OCI-LY3 (cell line): ENCODE data around the gene TEAD3.
A peak's percentile ranks its signal among the peaks of the same experiment; 100 is the strongest.

Experiments used
- H2AFZ ChIP-seq: fragments of 200-600, 300-600 bp; shearing (Covaris generic); 2 replicates; pipeline ENCODE4 v1.6.0; 2014; ENCODE audit warnings: antibody characterized with exemption, low read depth, low read length
- H3K27ac ChIP-seq: fragments of 200-600, 300-600 bp; sonication (generic); 2 replicates; pipeline ENCODE4 v1.5.1; 2014; ENCODE audit warnings: mild to moderate bottlenecking, low read length, moderate library complexity, mixed read lengths
- H3K27me3 ChIP-seq: fragments of 200-600, 300-600 bp; sonication (generic); 2 replicates; pipeline ENCODE4 v1.6.1; 2014; ENCODE audit warnings: low read depth, low read length, mixed read lengths
- H3K36me3 ChIP-seq: fragments of 200-600, 300-600 bp; sonication (generic); replicated peaks from 2 replicates; pipeline ENCODE3; 2014; ENCODE audit warnings: low read depth, low read length, mixed read lengths
- H3K4me1 ChIP-seq: fragments of 300-600, 200-600 bp; sonication (generic); 2 replicates; pipeline ENCODE4 v1.6.1; 2014; ENCODE audit warnings: low read length, mixed read lengths
- H3K4me2 ChIP-seq: fragments of 200-600, 300-600 bp; sonication (generic); 2 replicates; pipeline ENCODE4 v1.6.1; 2014; ENCODE audit warnings: low read length, mixed read lengths
- H3K4me3 ChIP-seq: fragments of 300-600, 200-600 bp; sonication (generic); 2 replicates; pipeline ENCODE4 v1.5.1; 2014; ENCODE audit warnings: antibody characterized with exemption, mild to moderate bottlenecking, low read length, moderate library complexity
- H3K79me2 ChIP-seq: fragments of 300-600, 200-600 bp; shearing (Covaris generic); 2 replicates; pipeline ENCODE4 v1.6.1; 2014; ENCODE audit warnings: mild to moderate bottlenecking, low read length, mixed read lengths
- H3K9ac ChIP-seq: fragments of 300-600, 200-600 bp; shearing (Covaris generic); 2 replicates; pipeline ENCODE4 v1.6.0; 2014; ENCODE audit warnings: mild to moderate bottlenecking, low read length, moderate library complexity
- H3K9me3 ChIP-seq: fragments of 200-600, 300-600 bp; shearing (Covaris generic); 2 replicates; pipeline ENCODE4 v1.6.1; 2014; ENCODE audit warnings: low read length, mixed read lengths; ENCODE audit not compliant: insufficient read depth
- H4K20me1 ChIP-seq: fragments of 200-600, 300-600 bp; sonication (generic); 2 replicates; pipeline ENCODE4 v1.6.1; 2016; ENCODE audit warnings: low read length, mixed read lengths; ENCODE audit not compliant: insufficient read depth
- CTCF ChIP-seq: fragments of 200-600, 300-600 bp; sonication (generic); IDR thresholded peaks from 2 replicates; pipeline ENCODE4 v1.5.1; 2014; ENCODE audit warnings: antibody characterized with exemption, low read length, low read depth
- EZH2phosphoT487 ChIP-seq: fragments of 200-600 bp; shearing (Covaris generic); IDR thresholded peaks from 2 replicates; pipeline ENCODE4 v1.6.1; 2018; ENCODE audit warnings: antibody characterized with exemption, mixed run types, low read depth

Gene TEAD3

GRCh38 chr6:35471836-35472345 lies 25.0 kb downstream of the TEAD3 start:
- TF ChIP-seq CTCF (no peak), EZH2phosphoT487 (no peak)
- H3K4me2 ChIP-seq, result no peak overlapping the region
- H2AFZ ChIP-seq, result no peak overlapping the region
- peaks cover 45% of the 10 kb centered on the region for H4K20me1 ChIP-seq
- H3K27me3 ChIP-seq, result no peaks in the 10 kb centered on the region
- no peak overlapping the region for H3K4me3 ChIP-seq
- H3K4me1 ChIP-seq, result peaks cover 27% of the 10 kb centered on the region
- peaks cover 39% of the 10 kb centered on the region for H3K79me2 ChIP-seq
- peak overlapping the region; percentile 8; the same call in 1 of the 2 replicates for H3K27ac ChIP-seq
- no peak overlapping the region for H3K9ac ChIP-seq
- H3K9me3 ChIP-seq, result no peaks in the 10 kb centered on the region
- peaks cover 43% of the 10 kb centered on the region for H3K36me3 ChIP-seq

DNA sequence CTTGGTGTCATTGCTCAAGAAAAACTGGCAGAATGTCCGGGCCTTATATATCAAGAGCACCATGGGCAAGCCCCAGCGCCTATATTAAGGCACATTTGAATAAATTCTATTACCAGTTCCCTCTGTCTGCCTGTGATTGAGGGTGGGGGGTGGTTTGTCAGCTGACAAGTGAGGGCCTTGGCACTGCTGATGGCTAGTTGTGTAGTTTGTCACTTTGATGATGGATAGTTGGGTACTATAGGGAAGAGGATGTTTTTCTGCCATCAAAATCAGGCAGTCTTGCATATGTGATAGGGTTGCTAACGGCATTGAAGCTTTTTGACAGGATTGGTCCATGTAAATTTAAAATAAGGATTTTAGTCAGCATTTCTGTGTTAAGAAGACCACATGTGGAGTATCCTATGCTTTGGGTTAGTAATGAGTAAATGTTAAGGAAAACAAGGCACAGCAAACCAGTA lies 26.2 kb downstream of the TEAD3 start:
- peaks cover 43% of the 10 kb centered on the region for H3K36me3 ChIP-seq
- H3K27me3 ChIP-seq, result no peaks in the 10 kb centered on the region
- peak overlapping the region; percentile 92 for H3K4me2 ChIP-seq
- H3K4me1 ChIP-seq, result peaks cover 27% of the 10 kb centered on the region
- H2AFZ ChIP-seq, result no peak overlapping the region
- H3K9ac ChIP-seq, result no peak overlapping the region
- H3K79me2 ChIP-seq, result peaks cover 39% of the 10 kb centered on the region
- H3K4me3 ChIP-seq, result peak overlapping the region; percentile 95; the same call in 1 of the 2 replicates
- TF ChIP-seq CTCF, result no peak
- no peak for TF ChIP-seq EZH2phosphoT487
- no peaks in the 10 kb centered on the region for H3K9me3 ChIP-seq
- peaks cover 45% of the 10 kb centered on the region for H4K20me1 ChIP-seq
- peak overlapping the region; percentile 73 for H3K27ac ChIP-seq

DNA sequence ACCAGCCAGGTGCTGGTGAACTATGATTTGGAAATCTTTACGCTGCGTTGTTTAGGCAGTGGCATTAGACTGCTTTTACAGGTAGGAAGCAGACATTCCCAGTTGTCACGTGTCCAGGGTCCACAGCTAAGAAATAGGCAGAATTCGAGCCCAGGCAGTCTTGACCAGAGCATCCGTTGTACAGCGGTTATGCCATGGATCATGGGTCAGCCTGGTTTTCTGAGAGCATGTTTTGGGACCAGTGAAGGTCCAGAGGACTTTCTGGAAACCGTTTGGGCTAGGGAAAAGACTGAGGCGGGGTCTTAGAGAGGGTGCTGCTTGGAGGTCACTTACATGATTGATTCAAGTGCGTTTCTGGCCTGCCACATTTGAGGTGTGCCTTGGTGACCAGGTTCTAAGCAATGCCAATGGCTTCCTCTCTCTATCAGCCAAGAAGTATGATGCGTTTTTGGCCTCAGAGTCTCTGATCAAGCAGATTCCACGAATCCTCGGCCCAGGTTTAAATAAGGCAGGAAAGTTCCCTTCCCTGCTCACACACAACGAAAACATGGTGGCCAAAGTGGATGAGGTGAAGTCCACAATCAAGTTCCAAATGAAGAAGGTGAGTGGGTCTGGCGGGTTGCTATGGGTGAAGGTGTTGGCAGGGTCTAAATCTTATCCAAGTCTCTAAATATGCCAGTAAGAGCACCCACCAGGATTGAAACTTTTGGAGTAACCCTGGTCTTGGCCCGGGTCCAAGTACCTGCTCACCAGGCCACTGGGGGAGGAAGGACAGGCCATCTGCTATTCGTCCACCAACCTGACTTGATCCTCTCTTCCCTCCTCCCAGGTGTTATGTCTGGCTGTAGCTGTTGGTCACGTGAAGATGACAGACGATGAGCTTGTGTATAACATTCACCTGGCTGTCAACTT lies 26.9 kb downstream of the TEAD3 start:
- no peak for TF ChIP-seq EZH2phosphoT487
- TF ChIP-seq CTCF, result no peak
- peaks cover 43% of the 10 kb centered on the region for H3K36me3 ChIP-seq
- H3K4me3 ChIP-seq, result peak overlapping the region; percentile 95
- no peak overlapping the region for H2AFZ ChIP-seq
- H4K20me1 ChIP-seq, result peaks cover 45% of the 10 kb centered on the region
- H3K9ac ChIP-seq, result peak overlapping the region; percentile 92
- H3K4me2 ChIP-seq, result peak overlapping the region; percentile 92
- peak overlapping the region; percentile 73 for H3K27ac ChIP-seq
- peaks cover 27% of the 10 kb centered on the region for H3K4me1 ChIP-seq
- no peaks in the 10 kb centered on the region for H3K27me3 ChIP-seq
- no peaks in the 10 kb centered on the region for H3K9me3 ChIP-seq
- H3K79me2 ChIP-seq, result peaks cover 39% of the 10 kb centered on the region
